PC-3 (cell line): ENCODE measurements around the gene GCSH. TPM values are rescaled to one million over a fixed set of nuclear protein-coding genes. Genes with fewer than 3 reads are reported as not detected.

Experiments used
- ATAC-seq: fragments of 200-7000 bp; cut with Tn5 transposase; 2 replicates; pipeline ENCODE4 v1.9.1; 2020; ENCODE audit warnings: mild to moderate bottlenecking, moderate library complexity
- BruUV-seq: library from RNA; stranded (reverse); fragments of 400-500 nt; replicated peaks from 2 replicates; lab custom pipeline; 2021; lab: Mats Ljungman, UMichigan
- CTCF ChIA-PET: fragments of 300-600 bp; sonication (Branson Sonifier 250); formaldehyde crosslinking; loops from one replicate; lab custom pipeline; 2022; ENCODE audit warnings: antibody characterized with exemption; lab: Charles Lee
- POLR2A ChIA-PET: fragments of 300-600 bp; sonication (Branson Sonifier 250); formaldehyde crosslinking; loops from one replicate; lab custom pipeline; 2022; ENCODE audit warnings: antibody characterized with exemption; ENCODE audit not compliant: unreplicated experiment; lab: Charles Lee
- DNase-seq: peaks from one replicate; pipeline ENCODE4 v3.0.0-alpha.2; 2015
- H2AFZ ChIP-seq: fragments of 300-600 bp; sonication (generic); 2 replicates; pipeline ENCODE4 v1.6.0; 2016; ENCODE audit warnings: antibody characterized with exemption, low read length
- H3F3A ChIP-seq: fragments of 300-600 bp; sonication (generic); one replicate; pipeline ENCODE4 v1.6.0; 2017; ENCODE audit warnings: antibody characterized with exemption, low read length, control low read depth, mild to moderate bottlenecking; ENCODE audit not compliant: unreplicated experiment
- H3K27ac ChIP-seq: fragments of 300-600 bp; sonication (generic); 2 replicates; pipeline ENCODE4 v1.5.1; 2016; ENCODE audit warnings: mild to moderate bottlenecking, low read length
- H3K27me3 ChIP-seq: fragments of 300-600 bp; sonication (generic); 2 replicates; pipeline ENCODE4 v1.6.1; 2016; ENCODE audit warnings: low read length, mixed read lengths
- H3K36me3 ChIP-seq: fragments of 300-600 bp; sonication (generic); 2 replicates; pipeline ENCODE4 v1.6.1; 2016; ENCODE audit warnings: low read depth, mixed run types, low read length, mixed read lengths
- H3K4me1 ChIP-seq: fragments of 300-600 bp; sonication (generic); 2 replicates; pipeline ENCODE4 v1.5.1; 2016; ENCODE audit warnings: low read length; ENCODE audit not compliant: insufficient read depth
- H3K4me2 ChIP-seq: fragments of 300-600 bp; sonication (generic); 2 replicates; pipeline ENCODE4 v1.6.0; 2016; ENCODE audit warnings: low read length
- H3K4me3 ChIP-seq: fragments of 300-600 bp; sonication (generic); 2 replicates; pipeline ENCODE4 v1.5.1; 2016; ENCODE audit warnings: mild to moderate bottlenecking, low read length, mixed read lengths
- H3K79me2 ChIP-seq: fragments of 300-600 bp; sonication (generic); 2 replicates; pipeline ENCODE4 v1.6.1; 2017; ENCODE audit warnings: low read length, mixed read lengths
- H3K9ac ChIP-seq: fragments of 300-600 bp; sonication (generic); 2 replicates; pipeline ENCODE4 v1.6.0; 2016; ENCODE audit warnings: mild to moderate bottlenecking, low read length
- H3K9me2 ChIP-seq: fragments of 300-600 bp; sonication (generic); replicated peaks from 2 replicates; pipeline ENCODE4 v1.6.1; 2016; ENCODE audit warnings: mixed run types, low read length, mixed read lengths
- H3K9me3 ChIP-seq: fragments of 300-600 bp; sonication (generic); 2 replicates; pipeline ENCODE4 v1.6.1; 2016; ENCODE audit warnings: low read length, mixed read lengths
- H4K20me1 ChIP-seq: fragments of 300-600 bp; sonication (generic); 2 replicates; pipeline ENCODE4 v1.6.1; 2016; ENCODE audit warnings: low read length, mixed read lengths
- EZH2 ChIP-seq: fragments of 300-600 bp; sonication (generic); IDR thresholded peaks from one replicate; pipeline ENCODE4 v1.6.1; 2017; ENCODE audit warnings: antibody characterized with exemption, mild to moderate bottlenecking, low read length; ENCODE audit not compliant: unreplicated experiment
- EZH2phosphoT487 ChIP-seq: fragments of 300-600 bp; sonication (generic); IDR thresholded peaks from 2 replicates; pipeline ENCODE4 v1.6.1; 2018; ENCODE audit warnings: mild to moderate bottlenecking, antibody characterized with exemption, low read length, borderline replicate concordance
- intact Hi-C: fragments of 100-400 bp; cut with micrococcal nuclease; formaldehyde crosslinking; loops from 2 replicates; pipeline ENCODE4 v1.9.0; 2023
- total RNA-seq: library from RNA; depleted of rRNA; stranded (reverse); fragments of >200 nt; gene quantifications from 2 replicates; pipeline ENCODE4 v1.2.3, GENCODE V29; 2014
- TF ChIP-seq, protein P1 (sequence below): fragments of 300-600 bp; sonication (generic); conservative IDR thresholded peaks from 2 replicates; pipeline ENCODE4 v1.5.1; 2017; ENCODE audit warnings: antibody characterized with exemption, low read depth, mild to moderate bottlenecking, low read length

Gene GCSH
- total RNA-seq, 1 experiment from 2014 or later, result 47.5 TPM

- Histone ChIP-seq H3K79me2 (peaks cover 25% of the 10 kb centered on the region), H3K27me3 (no peaks in the 10 kb centered on the region), H3K4me2 (no peak overlapping the region), H3K36me3 (peaks cover 7% of the 10 kb centered on the region; the same call in 1 of the 2 replicates), H4K20me1 (no peaks in the 10 kb centered on the region), H3K27ac (no peak overlapping the region), H3K9me3 (no peaks in the 10 kb centered on the region), H2AFZ (no peak overlapping the region), H3K9ac (no peak overlapping the region), H3K4me3 (no peak overlapping the region), H3K9me2 (no peaks in the 10 kb centered on the region), H3F3A (no peaks in the 10 kb centered on the region), H3K4me1 (no peaks in the 10 kb centered on the region)
- no peak for ATAC-seq
- ChIA-PET POLR2A (no interaction called here), CTCF (no interaction called here)
- no peak for DNase-seq
- no TSS peak for BruUV-seq
- TF ChIP-seq EZH2phosphoT487 (no peak), EZH2 (no peak)
- TF ChIP-seq, protein P1, sequence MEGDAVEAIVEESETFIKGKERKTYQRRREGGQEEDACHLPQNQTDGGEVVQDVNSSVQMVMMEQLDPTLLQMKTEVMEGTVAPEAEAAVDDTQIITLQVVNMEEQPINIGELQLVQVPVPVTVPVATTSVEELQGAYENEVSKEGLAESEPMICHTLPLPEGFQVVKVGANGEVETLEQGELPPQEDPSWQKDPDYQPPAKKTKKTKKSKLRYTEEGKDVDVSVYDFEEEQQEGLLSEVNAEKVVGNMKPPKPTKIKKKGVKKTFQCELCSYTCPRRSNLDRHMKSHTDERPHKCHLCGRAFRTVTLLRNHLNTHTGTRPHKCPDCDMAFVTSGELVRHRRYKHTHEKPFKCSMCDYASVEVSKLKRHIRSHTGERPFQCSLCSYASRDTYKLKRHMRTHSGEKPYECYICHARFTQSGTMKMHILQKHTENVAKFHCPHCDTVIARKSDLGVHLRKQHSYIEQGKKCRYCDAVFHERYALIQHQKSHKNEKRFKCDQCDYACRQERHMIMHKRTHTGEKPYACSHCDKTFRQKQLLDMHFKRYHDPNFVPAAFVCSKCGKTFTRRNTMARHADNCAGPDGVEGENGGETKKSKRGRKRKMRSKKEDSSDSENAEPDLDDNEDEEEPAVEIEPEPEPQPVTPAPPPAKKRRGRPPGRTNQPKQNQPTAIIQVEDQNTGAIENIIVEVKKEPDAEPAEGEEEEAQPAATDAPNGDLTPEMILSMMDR, result no peak
- intact Hi-C loops, result no loop called here
Observed at GRCh38 chr16:81042821-81043220, 53.4 kb downstream of the GCSH start.

DNA sequence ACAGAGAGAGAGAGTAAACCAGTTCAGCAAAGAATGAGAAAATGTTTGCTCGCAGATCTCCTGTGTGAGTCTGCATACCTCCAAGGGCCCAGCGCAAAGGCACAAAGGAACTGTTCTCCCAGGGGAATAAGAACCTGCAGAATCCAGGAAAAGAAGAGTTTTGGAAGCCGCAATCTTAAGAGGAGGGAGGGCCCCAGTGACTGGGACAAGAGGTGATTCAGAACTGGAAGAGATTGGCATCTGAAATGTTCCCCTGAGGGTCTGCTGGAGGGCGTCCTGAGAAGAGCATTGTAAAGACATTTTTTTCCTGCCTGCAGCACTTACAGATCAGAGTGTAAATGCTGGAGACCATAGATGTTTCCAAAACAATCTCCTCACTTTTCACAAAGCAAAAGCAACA, 54.5 kb downstream of the GCSH start:
- no peak for TF ChIP-seq EZH2phosphoT487
- TF ChIP-seq, protein P1, result no peak
- no peak for TF ChIP-seq EZH2
- Histone ChIP-seq H3K79me2 (peaks cover 36% of the 10 kb centered on the region), H3K9ac (no peak overlapping the region), H3K4me3 (no peak overlapping the region), H3K27me3 (no peaks in the 10 kb centered on the region), H3K27ac (no peak overlapping the region), H3K36me3 (peaks cover 7% of the 10 kb centered on the region; the same call in 1 of the 2 replicates), H4K20me1 (no peaks in the 10 kb centered on the region), H2AFZ (no peak overlapping the region), H3K9me3 (no peaks in the 10 kb centered on the region), H3K4me2 (no peak overlapping the region), H3F3A (no peaks in the 10 kb centered on the region), H3K9me2 (no peaks in the 10 kb centered on the region), H3K4me1 (peaks cover 6% of the 10 kb centered on the region; the same call in 1 of the 2 replicates)
- no TSS peak for BruUV-seq
- ChIA-PET CTCF (no interaction called here), POLR2A (no interaction called here)
- ATAC-seq (no peak), DNase-seq (no peak)
- intact Hi-C loops, result no loop called here

DNA sequence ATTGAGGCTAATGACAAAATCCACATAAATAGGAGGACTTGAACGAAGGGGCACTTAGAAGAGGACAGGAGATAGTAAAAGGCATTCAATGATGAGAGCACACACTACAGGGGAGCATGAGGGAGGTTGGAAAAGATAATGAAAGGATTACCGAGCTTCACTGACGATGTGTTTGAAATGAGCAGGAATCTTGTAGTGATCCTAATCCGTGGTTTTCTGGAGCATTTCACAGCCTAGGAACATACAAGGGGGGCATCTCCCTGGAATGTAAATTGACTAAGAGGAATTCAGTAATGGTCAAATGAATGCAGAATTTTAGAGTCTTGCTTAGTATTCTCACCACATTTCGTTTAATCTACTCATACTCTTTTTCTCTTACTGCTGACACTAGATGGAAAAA, 55.4 kb downstream of the GCSH start:
- H3K27ac ChIP-seq, result no peak overlapping the region
- CTCF ChIA-PET, result no interaction called here
- no peaks in the 10 kb centered on the region for H3K9me2 ChIP-seq
- H2AFZ ChIP-seq, result no peak overlapping the region
- intact Hi-C loops, result no loop called here
- TF ChIP-seq, protein P1, result no peak
- no peak for TF ChIP-seq EZH2phosphoT487
- no peak for TF ChIP-seq EZH2
- no peaks in the 10 kb centered on the region for H3K9me3 ChIP-seq
- no TSS peak for BruUV-seq
- no peaks in the 10 kb centered on the region for H3K27me3 ChIP-seq
- H3K36me3 ChIP-seq, result peaks cover 7% of the 10 kb centered on the region; the same call in 1 of the 2 replicates
- no peaks in the 10 kb centered on the region for H4K20me1 ChIP-seq
- POLR2A ChIA-PET, result no interaction called here
- ATAC-seq (no peak), DNase-seq (no peak)
- H3K9ac ChIP-seq, result no peak overlapping the region
- no peak overlapping the region for H3K4me2 ChIP-seq
- no peaks in the 10 kb centered on the region for H3F3A ChIP-seq
- H3K4me1 ChIP-seq, result peaks cover 6% of the 10 kb centered on the region; the same call in 1 of the 2 replicates
- peaks cover 41% of the 10 kb centered on the region for H3K79me2 ChIP-seq
- H3K4me3 ChIP-seq, result no peak overlapping the region
